ENCODE data around the gene PDZD2. TPM values are rescaled to one million over a fixed set of nuclear protein-coding genes. Genes with fewer than 3 reads are reported as not detected.

The PDZD2 gene
- polyA plus RNA-seq, 1 donor from 2014 or later: 3.1 TPM

- H3K36me3 ChIP-seq (ENCODE audit: insufficient read depth, low read length): no peaks in the 10 kb centered on the region
- H3K27ac ChIP-seq (ENCODE audit: low read length): no peak overlapping the region
- no peaks in the 10 kb centered on the region for H4K20me1 ChIP-seq (ENCODE audit: insufficient read depth)
- no peak overlapping the region for H3K9ac ChIP-seq (ENCODE audit: low read length)
- no peak overlapping the region for H2AFZ ChIP-seq (ENCODE audit: low read depth, low read length)
- no peaks in the 10 kb centered on the region for H3K27me3 ChIP-seq (ENCODE audit: insufficient read depth, low read depth, low read length)
- no peaks in the 10 kb centered on the region for H3K9me3 ChIP-seq (ENCODE audit: low read length)
- H3K4me3 ChIP-seq (ENCODE audit: low read length): no peak overlapping the region
- no peaks in the 10 kb centered on the region for H3K79me2 ChIP-seq (replicated peaks; ENCODE audit: insufficient read depth, low read length)
- TF ChIP-seq SMC3 (conservative IDR thresholded peaks at IDR 0.05; ENCODE audit: poor library complexity) (no peak), CTCF (IDR thresholded peaks at IDR 0.05; ENCODE audit: poor library complexity, severe bottlenecking) (no peak)
- no peaks in the 10 kb centered on the region for H3K9me2 ChIP-seq (ENCODE audit: insufficient read depth, low read length)
- no peaks in the 10 kb centered on the region for H3F3A ChIP-seq (ENCODE audit: insufficient read depth, low read length, poor library complexity, severe bottlenecking)
- no peak overlapping the region for H3K4me2 ChIP-seq (ENCODE audit: low read length)
These were observed 129.1 kb downstream of the PDZD2 start for GRCh38 chr5:31768046-31768445.

- Histone ChIP-seq H3K4me3 (ENCODE audit: low read length) (no peak overlapping the region), H3K9me3 (ENCODE audit: low read length) (no peaks in the 10 kb centered on the region), H4K20me1 (ENCODE audit: insufficient read depth) (no peaks in the 10 kb centered on the region), H3K27me3 (ENCODE audit: insufficient read depth, low read depth, low read length) (no peaks in the 10 kb centered on the region), H3K79me2 (replicated peaks; ENCODE audit: insufficient read depth, low read length) (no peaks in the 10 kb centered on the region), H3K27ac (ENCODE audit: low read length) (no peak overlapping the region), H3K9ac (ENCODE audit: low read length) (no peak overlapping the region), H3F3A (ENCODE audit: insufficient read depth, low read length, poor library complexity, severe bottlenecking) (no peaks in the 10 kb centered on the region), H3K4me2 (ENCODE audit: low read length) (no peak overlapping the region), H2AFZ (ENCODE audit: low read depth, low read length) (no peak overlapping the region), H3K9me2 (ENCODE audit: insufficient read depth, low read length) (no peaks in the 10 kb centered on the region), H3K36me3 (ENCODE audit: insufficient read depth, low read length) (no peaks in the 10 kb centered on the region)
- TF ChIP-seq RAD21 (conservative IDR thresholded peaks at IDR 0.05) (no peak), EZH2 (IDR thresholded peaks at IDR 0.05; ENCODE audit: borderline replicate concordance, insufficient read depth, low read length, poor library complexity, severe bottlenecking) (no peak), CTCF (IDR thresholded peaks at IDR 0.05; ENCODE audit: poor library complexity, severe bottlenecking) (no peak), TAF1 (IDR thresholded peaks at IDR 0.05; ENCODE audit: low read depth) (no peak), POLR2AphosphoS5 (IDR thresholded peaks at IDR 0.05) (no peak), EP300 (conservative IDR thresholded peaks at IDR 0.05; ENCODE audit: poor library complexity, severe bottlenecking) (no peak), REST (IDR thresholded peaks at IDR 0.05; ENCODE audit: borderline replicate concordance) (no peak), SMC3 (conservative IDR thresholded peaks at IDR 0.05; ENCODE audit: poor library complexity) (no peak), MXI1 (conservative IDR thresholded peaks at IDR 0.05; ENCODE audit: poor library complexity, severe bottlenecking) (no peak)
These were observed 129.9 kb downstream of the PDZD2 start for GRCh38 chr5:31768784-31769183.
